PFSK-1 (cell line): Measurements from ENCODE around the gene CIDEC.

Experiments
- FOXP2 ChIP-seq: optimal IDR thresholded peaks from 2 replicates; pipeline ENCODE3; 2011; ENCODE audit warnings: borderline replicate concordance, control low read depth, inconsistent platforms; ENCODE audit not compliant: insufficient read depth; ENCODE audit errors: extremely low read length, extremely low read depth
- POLR2AphosphoS5 ChIP-seq: IDR thresholded peaks from 2 replicates; pipeline ENCODE4 v1.6.1; 2012; ENCODE audit warnings: low read depth, mild to moderate bottlenecking, control low read depth, low read length, moderate library complexity
- SIN3A ChIP-seq: IDR thresholded peaks from 2 replicates; pipeline ENCODE4 v1.6.1; 2012; ENCODE audit warnings: mild to moderate bottlenecking, low read length, moderate library complexity, borderline replicate concordance; ENCODE audit not compliant: insufficient read depth
- TAF1 ChIP-seq: IDR thresholded peaks from 2 replicates; pipeline ENCODE4 v1.6.1; 2012; ENCODE audit warnings: low read length, control low read depth, borderline replicate concordance; ENCODE audit not compliant: insufficient read depth
- TF ChIP-seq, protein P1 (sequence below), 2 experiments: IDR thresholded peaks; 2 replicates each; pipeline versions ENCODE4 v1.6.1 to v1.8.0; 2011 to 2012; ENCODE audit warnings: low read depth in 2 of 2, low read length in 2 of 2, control low read depth in 1 of 2, inconsistent platforms in 1 of 2, mild to moderate bottlenecking in 1 of 2, moderate library complexity in 1 of 2; ENCODE audit not compliant: insufficient read depth in 1 of 2

The CIDEC gene

DNA sequence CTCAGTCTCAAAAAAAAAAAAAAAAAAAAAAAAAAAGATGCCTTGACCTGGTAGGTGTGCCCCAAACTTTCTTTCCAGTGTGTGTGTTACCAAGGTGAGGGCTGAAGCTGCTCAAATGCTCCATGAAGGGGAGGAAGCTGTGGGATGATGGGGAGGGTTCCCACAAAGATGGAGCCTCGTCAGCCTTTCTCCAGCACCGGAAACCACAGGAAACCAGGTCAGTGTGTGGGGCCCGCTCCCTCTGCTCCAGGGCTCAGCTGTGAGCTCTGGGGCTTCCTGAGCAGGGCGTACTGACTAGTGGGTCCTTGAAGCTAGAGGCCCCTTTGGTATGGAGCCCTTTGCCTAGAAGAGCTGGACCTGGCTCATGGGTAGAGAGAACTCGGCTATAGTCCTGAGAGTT, 21.9 kb upstream of the CIDEC start:
- TF ChIP-seq SIN3A (no peak), POLR2AphosphoS5 (no peak)

DNA sequence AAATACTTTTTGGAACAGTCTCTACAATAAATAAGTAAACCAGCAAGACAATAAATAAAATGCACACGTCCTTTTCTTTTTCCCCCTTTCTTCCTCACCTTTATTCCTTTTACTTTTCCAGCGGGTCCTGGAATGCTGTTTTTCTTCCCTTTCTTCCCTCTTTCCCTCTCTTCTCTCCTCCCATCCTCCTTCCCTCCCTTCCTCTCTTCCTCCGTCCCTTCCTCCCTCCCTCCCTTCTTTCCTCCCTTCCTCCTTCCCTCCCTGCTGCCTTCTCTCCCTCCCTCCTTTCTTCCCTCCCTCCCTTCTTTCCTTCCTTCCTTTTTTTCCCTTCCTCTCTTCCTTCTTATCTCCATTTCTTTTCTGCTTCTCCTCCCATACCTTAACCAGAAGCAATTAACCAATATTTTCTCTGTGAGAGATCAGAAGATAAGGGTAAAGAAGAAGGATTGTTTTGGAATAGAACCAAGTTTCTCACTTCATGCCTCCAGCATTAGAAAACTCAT, 19.3 kb upstream of the CIDEC start:
- TF ChIP-seq, protein P1, sequence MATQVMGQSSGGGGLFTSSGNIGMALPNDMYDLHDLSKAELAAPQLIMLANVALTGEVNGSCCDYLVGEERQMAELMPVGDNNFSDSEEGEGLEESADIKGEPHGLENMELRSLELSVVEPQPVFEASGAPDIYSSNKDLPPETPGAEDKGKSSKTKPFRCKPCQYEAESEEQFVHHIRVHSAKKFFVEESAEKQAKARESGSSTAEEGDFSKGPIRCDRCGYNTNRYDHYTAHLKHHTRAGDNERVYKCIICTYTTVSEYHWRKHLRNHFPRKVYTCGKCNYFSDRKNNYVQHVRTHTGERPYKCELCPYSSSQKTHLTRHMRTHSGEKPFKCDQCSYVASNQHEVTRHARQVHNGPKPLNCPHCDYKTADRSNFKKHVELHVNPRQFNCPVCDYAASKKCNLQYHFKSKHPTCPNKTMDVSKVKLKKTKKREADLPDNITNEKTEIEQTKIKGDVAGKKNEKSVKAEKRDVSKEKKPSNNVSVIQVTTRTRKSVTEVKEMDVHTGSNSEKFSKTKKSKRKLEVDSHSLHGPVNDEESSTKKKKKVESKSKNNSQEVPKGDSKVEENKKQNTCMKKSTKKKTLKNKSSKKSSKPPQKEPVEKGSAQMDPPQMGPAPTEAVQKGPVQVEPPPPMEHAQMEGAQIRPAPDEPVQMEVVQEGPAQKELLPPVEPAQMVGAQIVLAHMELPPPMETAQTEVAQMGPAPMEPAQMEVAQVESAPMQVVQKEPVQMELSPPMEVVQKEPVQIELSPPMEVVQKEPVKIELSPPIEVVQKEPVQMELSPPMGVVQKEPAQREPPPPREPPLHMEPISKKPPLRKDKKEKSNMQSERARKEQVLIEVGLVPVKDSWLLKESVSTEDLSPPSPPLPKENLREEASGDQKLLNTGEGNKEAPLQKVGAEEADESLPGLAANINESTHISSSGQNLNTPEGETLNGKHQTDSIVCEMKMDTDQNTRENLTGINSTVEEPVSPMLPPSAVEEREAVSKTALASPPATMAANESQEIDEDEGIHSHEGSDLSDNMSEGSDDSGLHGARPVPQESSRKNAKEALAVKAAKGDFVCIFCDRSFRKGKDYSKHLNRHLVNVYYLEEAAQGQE (IDR thresholded peaks at IDR 0.05; ENCODE audit: insufficient read depth in 1 of 2, low read depth in 2 of 2, low read length in 2 of 2) = no peak
- TF ChIP-seq FOXP2 (no peak), SIN3A (no peak), TAF1 (no peak), POLR2AphosphoS5 (no peak)

DNA sequence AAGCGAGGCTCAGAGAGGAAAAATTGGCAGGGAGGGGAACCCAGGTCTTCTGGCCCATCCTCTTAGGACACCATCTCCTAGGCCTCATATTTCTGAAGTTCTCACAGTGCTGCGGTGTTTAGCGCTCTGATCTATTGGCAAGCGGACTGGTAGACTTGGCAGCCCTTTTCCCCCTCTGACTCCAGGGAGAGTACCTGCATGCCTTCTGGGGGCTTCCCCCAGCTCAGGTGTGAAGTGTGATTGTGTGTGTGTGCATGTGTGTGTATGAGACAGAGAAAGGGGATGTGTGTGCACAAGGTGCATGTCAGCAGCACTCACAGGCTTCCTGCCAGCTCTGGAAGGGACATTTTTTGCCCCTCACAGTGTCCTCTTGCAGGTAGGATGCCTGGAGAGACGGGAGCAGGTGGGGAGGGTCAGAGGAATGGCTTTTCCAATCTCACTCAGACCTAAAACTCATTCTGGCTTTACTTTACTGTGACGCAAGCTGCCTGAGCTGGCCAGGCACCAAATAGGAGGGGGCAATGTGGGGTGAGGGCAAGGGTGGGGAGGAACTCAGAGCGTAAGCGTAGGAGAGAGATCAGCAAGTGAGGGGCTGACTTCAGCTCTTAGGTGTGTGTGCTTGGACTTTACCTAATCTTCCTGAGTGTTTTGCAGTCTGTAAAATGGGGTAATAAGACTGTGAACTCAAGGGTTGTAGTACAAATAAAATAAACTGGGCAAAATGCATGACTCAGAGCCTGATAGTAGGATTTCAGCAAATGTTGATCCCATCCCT, 18.6 kb upstream of the CIDEC start:
- no peak for TF ChIP-seq TAF1

DNA sequence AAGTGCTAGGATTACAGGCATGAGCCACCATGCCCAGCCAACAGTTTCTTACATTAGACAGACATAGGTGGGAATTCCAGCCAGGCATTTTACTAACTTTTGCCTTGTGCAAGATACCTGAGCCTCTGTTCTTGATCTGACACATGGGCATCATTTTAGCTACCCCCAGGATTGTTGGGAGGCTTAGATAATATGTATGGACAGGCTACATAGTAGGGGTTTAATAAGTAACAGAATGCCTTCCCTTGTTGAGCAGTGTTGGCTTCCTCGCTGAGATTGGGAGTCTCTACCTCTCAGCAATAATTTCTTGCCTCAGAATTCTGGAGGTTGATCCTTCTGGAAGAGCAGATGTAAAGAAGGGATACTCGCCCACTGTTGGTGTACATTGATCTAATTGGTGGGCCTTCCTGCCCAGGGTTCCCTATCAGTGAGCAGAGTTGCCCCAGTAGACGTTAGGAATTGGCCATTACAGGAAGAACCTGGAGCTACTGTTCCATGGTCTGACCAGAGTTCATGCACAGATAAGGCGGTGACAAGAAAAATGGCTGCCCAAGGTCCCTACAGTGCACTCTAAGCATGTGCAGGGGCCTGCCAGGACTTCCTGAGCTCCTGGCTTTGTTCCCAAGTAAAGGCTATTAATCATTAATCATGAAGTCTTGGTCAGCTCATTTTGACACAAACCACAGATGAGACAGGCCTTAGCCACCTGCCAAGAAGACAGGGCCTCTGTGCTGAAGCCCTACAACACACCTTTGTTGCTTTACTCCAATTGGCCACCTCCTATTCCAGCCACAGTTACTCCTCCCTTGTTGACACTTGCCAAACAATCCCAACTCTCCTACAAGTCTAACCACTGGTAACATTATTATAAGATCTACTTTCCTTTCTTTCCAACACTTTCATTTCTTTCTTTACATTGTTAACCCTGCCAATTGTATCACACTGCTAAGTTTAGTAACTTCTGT, 17.6 kb upstream of the CIDEC start:
- TF ChIP-seq SIN3A (no peak), POLR2AphosphoS5 (no peak), TAF1 (no peak), FOXP2 (no peak)
- TF ChIP-seq, protein P1 (IDR thresholded peaks at IDR 0.05; ENCODE audit: insufficient read depth in 1 of 2, low read depth in 2 of 2, low read length in 2 of 2) = no peak

DNA sequence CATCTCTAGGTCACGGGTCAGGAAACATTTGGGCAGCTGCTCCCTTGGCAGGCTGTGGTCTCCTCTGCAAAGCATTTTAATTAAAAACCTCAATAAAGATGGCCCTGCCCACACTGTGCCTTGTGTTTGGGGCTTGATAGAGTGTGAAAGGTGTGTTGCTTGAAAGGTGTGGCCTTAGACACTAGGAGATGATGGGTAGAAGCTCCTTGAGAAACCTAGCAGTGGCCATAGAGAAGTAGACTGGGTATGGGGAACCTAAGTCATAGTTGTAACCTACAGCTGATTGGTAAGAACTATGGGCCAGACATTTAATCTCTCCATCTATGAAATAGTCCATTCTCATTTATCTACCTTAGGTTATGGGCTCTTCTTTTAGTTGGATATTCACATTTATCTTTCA, 13.7 kb upstream of the CIDEC start:
- TF ChIP-seq SIN3A (no peak), FOXP2 (no peak), TAF1 (no peak)
- TF ChIP-seq, protein P1 (IDR thresholded peaks at IDR 0.05; ENCODE audit: insufficient read depth in 1 of 2, low read depth in 2 of 2, low read length in 2 of 2) = no peak

DNA sequence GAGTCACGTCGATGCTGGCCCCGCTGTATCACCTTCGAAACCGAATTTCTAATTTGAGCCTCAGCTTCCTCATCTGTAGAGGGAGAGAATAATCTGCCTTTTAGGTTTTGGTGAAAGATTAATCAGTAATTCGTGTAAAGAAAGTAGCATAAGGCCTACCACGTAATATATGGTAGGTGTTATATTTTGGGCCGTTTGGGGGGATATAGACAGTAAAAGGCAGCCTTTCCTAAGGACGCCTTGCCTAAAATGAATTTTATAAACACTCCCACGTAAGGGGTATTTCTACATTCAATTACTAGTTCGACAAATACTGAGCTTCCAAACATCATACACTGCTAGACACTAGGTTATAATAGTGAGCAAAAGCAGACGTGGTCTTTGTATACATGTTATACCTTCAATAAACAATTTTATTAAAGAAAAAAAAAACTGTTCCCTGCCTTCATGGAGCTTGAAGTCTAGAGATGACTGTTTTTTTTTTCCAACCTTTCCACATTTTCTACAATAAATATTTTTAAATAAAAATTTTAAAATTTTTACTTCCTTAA, 11.1 kb upstream of the CIDEC start:
- TF ChIP-seq POLR2AphosphoS5 (no peak), FOXP2 (no peak), SIN3A (no peak), TAF1 (no peak)
- TF ChIP-seq, protein P1 (IDR thresholded peaks at IDR 0.05; ENCODE audit: insufficient read depth in 1 of 2, low read depth in 2 of 2, low read length in 2 of 2) = no peak
